ENCODE measurements around the gene KCNN3.

KCNN3 gene

GRCh38 chr1:154772606-154773506 is 97.2 kb downstream of the KCNN3 start:
- TF ChIP-seq SIN3A (IDR thresholded peaks at IDR 0.05; ENCODE audit: borderline replicate concordance, insufficient read depth, low read length) (no peak), REST (IDR thresholded peaks at IDR 0.05; ENCODE audit: insufficient read depth in 1 of 2, low read depth in 2 of 2, low read length in 2 of 2) (no peak), FOXP2 (optimal IDR thresholded peaks at IDR 0.05; ENCODE audit: borderline replicate concordance, extremely low read depth, extremely low read length, insufficient read depth) (no peak), POLR2AphosphoS5 (IDR thresholded peaks at IDR 0.05; ENCODE audit: low read depth, low read length) (no peak), TAF1 (IDR thresholded peaks at IDR 0.05; ENCODE audit: borderline replicate concordance, insufficient read depth, low read length) (no peak)

- TF ChIP-seq FOXP2 (optimal IDR thresholded peaks at IDR 0.05; ENCODE audit: borderline replicate concordance, extremely low read depth, extremely low read length, insufficient read depth), result no peak
- no peak for TF ChIP-seq TAF1 (IDR thresholded peaks at IDR 0.05; ENCODE audit: borderline replicate concordance, insufficient read depth, low read length)
- TF ChIP-seq POLR2AphosphoS5 (IDR thresholded peaks at IDR 0.05; ENCODE audit: low read depth, low read length), result no peak
- no peak for TF ChIP-seq REST (IDR thresholded peaks at IDR 0.05; ENCODE audit: insufficient read depth in 1 of 2, low read depth in 2 of 2, low read length in 2 of 2)
- TF ChIP-seq SIN3A (IDR thresholded peaks at IDR 0.05; ENCODE audit: borderline replicate concordance, insufficient read depth, low read length), result no peak
These were observed 98.0 kb downstream of the KCNN3 start for GRCh38 chr1:154772056-154772455.

DNA sequence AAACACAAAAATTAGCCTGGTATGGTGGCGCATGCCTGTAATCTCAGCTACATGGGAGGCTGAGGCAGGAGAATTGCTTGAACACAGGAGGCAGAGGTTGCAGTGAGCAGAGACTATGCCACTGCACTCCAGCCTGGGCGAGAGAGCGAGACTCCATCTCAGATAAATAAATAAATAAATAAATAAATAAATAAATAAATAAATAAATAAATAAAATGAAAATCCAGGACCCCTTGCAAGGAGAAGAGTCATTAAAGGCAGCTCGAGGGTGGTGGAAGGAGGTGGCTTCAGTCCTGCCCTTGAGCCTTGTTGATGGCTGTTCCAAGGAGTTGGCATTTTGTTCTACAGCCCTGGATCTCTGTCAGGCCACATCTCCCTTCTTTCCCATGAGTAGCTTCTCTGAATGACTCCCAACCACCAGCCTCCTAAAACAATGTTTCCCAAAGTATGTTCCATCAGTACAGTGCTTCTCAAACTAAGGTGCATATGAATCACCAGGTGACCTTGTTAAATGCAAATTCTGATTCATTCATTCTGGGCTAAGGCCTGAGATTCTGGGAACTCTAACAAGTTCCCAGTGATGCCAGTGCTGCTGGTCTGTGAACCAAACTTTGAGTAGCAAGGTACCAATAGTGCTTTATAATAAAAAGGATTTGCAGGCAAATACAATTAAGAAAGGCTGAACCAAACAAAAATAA is 99.0 kb downstream of the KCNN3 start:
- TF ChIP-seq POLR2AphosphoS5 (IDR thresholded peaks at IDR 0.05; ENCODE audit: low read depth, low read length) (no peak), TAF1 (IDR thresholded peaks at IDR 0.05; ENCODE audit: borderline replicate concordance, insufficient read depth, low read length) (no peak), FOXP2 (optimal IDR thresholded peaks at IDR 0.05; ENCODE audit: borderline replicate concordance, extremely low read depth, extremely low read length, insufficient read depth) (no peak), SIN3A (IDR thresholded peaks at IDR 0.05; ENCODE audit: borderline replicate concordance, insufficient read depth, low read length) (no peak), REST (IDR thresholded peaks at IDR 0.05; ENCODE audit: insufficient read depth in 1 of 2, low read depth in 2 of 2, low read length in 2 of 2) (no peak)

DNA sequence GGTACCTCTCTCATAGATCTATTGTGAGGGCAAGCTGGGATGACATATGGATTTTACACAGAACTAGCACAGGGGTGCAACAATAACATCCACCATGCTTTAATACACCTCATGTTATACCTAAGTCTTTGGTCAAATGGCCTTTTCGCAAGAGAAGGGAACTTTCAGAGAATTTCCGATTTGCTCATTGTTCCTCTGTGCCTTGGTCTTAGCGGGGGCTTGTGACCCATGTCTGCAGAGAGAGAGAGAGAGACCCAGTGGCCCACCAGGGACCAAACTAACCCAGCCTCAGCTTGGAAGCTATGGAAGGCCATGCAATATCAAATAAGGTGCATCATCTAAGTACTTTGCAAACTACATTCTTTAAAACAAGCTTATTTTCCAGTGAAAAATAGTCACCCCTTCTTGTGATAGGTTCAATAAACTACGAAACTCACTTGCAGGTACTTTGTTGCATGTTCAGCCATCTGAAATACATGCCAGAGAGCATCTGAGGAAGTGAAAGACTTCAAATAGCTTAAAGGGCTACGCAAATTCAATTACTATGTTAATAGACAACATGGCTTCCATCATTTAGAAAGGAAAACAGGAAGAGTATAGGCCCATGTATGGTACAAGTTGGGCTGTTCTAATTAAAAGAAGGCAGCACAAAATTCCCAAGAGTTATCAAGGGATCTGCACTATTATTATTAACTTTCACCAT is 100.7 kb downstream of the KCNN3 start:
- TF ChIP-seq POLR2AphosphoS5 (IDR thresholded peaks at IDR 0.05; ENCODE audit: low read depth, low read length) (no peak), SIN3A (IDR thresholded peaks at IDR 0.05; ENCODE audit: borderline replicate concordance, insufficient read depth, low read length) (no peak), TAF1 (IDR thresholded peaks at IDR 0.05; ENCODE audit: borderline replicate concordance, insufficient read depth, low read length) (no peak), REST (IDR thresholded peaks at IDR 0.05; ENCODE audit: insufficient read depth in 1 of 2, low read depth in 2 of 2, low read length in 2 of 2) (no peak), FOXP2 (optimal IDR thresholded peaks at IDR 0.05; ENCODE audit: borderline replicate concordance, extremely low read depth, extremely low read length, insufficient read depth) (no peak)

All from PFSK-1 (cell line).